ENCODE results near the gene B4GALNT3.

B4GALNT3 gene

GRCh38 chr12:578748-579419 lies 119.1 kb downstream of the B4GALNT3 start:
- DNase-seq: no peak

DNA sequence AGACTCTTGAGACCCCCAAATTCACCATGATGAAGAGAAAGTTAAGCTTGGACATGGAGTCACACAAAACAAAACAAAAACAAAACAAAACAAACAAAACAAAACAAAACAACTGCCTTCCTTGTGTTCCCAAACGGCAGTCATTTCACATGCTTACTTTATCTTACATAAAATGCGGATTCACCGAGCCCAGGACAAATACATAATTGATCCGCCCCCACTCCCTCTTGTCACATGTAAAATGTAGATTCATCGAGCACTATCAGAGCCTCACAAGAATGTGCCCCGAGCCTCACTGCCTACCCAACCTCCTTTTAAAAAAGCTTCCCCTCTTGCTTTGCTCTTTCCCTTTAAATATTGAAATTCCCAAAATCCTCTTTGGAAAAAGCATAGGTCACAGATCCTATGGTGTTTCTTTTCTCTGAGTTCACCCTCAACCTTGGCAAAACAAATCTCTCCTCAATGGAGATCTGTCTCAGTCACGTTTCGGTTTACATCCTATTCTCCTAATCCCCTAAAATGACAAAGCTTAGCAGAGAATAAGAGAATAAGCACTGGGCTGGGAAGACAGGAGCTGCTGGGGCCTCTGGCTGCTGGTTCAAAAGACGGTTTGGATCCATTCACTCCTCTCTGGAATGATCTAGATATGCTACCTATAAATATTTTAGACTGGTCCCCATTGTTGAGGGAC lies 119.8 kb downstream of the B4GALNT3 start:
- DNase-seq: no peak

DNA sequence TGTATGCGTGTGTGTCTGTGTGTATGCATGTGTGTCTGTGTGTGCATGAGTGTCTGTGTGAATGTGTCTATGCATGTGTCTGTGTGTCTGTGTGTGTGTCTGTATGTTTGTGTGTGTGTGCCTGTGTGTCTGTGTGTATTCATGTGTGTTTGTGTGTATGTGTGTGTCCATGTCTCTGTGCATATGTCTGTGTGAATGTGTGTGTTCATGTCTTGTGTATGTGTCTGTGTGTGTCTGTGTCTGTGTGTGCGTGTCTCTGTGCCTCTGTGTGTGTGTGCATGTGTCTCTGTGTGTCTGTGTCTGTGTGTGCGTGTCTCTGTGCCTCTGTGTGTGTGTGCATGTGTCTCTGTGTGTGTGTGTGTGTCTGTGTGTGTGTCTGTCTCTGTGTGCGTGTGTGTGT lies 121.1 kb downstream of the B4GALNT3 start:
- no peak for DNase-seq

GRCh38 chr12:581321-581720 lies 121.6 kb downstream of the B4GALNT3 start:
- DNase-seq: no peak

DNA sequence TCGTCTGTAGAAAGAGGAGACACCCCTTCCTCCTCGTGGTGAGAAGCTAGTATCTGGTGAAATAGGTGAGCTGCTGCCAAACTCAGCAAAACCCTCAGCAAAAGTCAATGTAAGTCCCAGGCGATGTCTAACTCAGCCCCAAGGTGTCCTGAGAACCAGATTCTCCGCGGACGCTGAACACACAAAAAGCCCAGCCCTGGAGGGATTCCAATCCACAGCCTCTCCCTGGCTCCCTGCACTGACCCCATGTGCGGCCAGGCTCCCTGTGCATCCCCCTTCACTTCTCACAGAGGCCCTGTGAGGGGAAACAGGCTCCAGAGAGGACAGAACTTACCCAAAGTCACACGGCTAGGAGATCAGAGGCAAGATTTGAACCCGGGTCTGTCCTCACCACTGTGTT lies 122.0 kb downstream of the B4GALNT3 start:
- no peak for DNase-seq

DNA sequence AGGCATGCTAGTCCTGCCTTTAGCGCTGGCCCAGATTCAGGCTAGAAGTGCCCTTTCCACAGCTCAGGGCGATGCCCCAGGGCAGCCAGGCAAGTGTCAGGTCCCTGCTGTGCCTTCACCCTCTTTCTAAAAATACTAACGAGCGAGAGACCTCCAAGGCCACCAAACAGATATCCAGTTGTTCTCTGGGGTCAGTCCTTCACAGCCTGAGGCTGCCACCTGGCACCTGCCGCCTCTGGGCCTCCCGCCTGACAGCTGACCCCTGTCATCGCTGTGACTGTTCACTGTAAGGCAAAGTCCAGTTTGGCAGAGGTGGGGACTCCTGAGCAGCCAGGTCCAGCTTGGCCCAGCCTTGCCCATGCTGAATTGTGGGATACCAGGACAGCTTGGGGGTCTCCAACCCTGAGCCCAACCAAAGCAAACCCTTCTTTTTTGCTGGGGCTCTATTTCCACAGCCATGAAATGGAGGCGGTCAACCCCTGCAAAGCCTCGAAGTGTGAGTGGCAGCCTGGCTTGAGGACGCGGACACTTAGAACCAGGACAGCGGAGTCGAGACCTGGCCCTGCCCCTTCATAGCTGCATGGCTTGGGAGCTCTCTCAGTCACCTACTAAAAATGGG lies 123.6 kb downstream of the B4GALNT3 start:
- no peak for DNase-seq

DNA sequence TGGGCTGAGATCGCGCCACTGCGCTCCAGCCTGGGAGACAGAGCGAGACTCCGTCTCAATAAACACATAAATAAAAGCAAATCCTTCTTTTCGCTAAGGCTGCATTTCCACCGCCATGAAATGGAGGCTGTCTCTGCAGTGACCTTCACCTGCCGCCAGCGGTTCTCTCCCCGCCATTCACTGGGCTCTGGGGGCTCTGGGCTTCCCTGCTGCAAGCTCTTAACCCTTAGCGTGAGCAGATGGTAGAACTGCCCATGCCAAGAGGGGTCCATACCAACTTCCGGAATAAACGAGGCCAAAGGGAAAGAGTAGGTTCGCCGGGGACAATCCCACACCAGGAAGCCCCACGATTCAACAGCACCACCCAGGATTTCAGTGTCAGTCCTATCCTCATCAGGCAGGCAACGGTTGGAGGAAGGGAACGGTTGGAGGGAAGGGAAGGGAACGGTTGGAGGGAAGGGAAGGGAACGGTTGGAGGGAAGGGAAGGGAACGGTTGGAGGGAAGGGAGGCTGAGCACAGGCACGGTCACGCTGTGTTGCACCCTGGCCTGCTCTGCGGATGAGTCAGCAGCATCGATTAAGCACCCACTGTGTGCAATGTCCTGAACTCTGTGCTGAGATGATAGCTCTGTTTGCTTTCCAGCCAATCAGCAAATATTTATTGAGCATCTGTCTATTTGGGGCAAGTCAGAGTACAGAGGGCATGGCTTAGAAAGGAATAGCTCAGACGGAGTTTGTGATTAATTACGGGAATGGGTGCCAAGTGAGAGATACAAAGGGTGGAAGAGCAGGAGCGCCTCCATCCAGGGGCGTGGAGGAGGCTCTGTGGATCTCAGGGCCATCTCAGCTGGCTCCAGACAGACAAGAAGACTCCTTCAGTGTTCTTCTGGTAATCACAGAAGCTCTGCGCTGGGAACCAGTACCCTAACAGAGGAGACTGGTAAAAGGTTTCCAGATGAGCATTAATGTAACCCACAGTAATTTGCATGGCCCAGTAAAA lies 125.6 kb downstream of the B4GALNT3 start:
- DNase-seq: no peak

DNA sequence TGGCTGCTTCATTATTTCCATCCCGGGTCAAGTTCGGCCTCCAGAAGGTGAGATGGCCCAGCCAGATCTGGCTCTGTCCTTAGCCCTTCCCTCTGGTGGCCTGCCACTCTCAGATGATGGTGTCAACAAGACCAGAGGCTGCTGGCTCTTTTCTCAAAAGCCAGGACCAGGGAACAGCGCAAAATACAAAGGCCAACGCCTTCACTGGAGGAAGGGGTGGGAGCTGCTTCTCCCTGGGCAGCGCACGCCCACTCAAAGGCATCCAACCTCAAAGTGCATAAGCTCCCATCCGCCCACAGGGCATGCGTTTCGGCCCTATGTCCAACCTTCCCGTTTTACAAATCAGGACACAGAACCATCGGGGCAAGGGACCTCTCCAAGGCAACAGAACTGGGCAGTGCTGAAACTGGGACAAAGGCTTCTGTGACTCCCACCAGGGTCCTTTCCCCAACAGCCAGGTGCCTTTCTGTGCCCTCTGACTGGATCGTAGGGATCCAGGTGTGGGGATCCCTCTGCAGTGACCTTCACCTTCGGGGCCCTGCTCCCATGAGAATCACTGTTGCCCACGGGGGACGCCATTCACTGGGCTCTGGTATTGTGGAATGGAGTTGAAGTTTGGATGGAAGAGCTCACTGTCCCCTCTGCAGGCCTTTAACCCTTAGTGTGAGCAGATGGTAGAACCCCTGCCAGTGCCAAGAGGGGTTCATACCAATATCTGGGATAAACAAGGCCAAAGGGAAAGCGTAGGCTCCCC lies 126.8 kb downstream of the B4GALNT3 start:
- no peak for DNase-seq

DNA sequence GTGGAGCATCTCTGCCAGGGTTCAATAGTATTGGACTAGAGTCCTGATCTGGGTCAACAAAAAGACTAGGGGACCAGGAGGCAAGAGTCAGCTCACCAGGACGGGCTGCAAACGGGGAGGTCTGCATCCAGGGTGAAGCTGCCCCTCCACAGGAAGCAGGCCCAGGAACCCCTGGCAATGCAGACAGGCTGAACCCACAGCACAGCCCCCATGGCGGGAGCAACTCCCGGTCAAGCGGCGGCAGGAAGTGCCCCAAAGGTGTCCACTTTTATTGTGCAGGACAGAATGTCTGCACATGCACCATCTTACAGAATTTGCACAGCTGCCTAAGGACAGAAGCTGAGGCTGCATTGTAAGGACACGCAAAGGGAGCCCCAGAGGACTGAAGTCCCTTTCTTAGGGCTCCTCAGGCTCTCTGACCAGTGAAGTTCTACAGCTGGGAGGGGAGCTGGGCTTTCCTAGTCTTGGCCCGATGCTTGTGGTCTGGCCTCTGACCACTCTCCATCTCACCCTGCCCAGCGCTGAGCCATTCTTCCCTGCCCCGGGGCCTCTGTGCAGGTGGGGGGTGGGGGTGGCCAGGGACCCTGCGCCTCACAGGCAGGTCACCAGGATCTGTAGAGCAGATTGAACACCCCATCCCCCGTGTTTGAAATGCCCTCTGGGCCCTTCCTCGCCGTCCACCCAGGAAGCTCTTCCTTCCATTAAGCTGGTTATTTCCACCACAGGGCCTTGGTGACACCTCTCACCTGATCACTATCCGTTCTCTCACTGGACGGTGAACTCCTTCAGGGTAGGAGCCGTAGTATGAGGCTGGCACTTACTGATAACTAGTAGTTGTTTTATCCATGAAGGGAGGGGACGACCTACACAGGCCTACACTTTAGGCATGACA lies 127.6 kb downstream of the B4GALNT3 start:
- no peak for DNase-seq

GRCh38 chr12:588024-588322 lies 128.2 kb downstream of the B4GALNT3 start:
- no peak for DNase-seq

GRCh38 chr12:588646-589045 lies 128.9 kb downstream of the B4GALNT3 start:
- no peak for DNase-seq

GRCh38 chr12:590206-590750 lies 130.5 kb downstream of the B4GALNT3 start:
- DNase-seq: no peak

DNA sequence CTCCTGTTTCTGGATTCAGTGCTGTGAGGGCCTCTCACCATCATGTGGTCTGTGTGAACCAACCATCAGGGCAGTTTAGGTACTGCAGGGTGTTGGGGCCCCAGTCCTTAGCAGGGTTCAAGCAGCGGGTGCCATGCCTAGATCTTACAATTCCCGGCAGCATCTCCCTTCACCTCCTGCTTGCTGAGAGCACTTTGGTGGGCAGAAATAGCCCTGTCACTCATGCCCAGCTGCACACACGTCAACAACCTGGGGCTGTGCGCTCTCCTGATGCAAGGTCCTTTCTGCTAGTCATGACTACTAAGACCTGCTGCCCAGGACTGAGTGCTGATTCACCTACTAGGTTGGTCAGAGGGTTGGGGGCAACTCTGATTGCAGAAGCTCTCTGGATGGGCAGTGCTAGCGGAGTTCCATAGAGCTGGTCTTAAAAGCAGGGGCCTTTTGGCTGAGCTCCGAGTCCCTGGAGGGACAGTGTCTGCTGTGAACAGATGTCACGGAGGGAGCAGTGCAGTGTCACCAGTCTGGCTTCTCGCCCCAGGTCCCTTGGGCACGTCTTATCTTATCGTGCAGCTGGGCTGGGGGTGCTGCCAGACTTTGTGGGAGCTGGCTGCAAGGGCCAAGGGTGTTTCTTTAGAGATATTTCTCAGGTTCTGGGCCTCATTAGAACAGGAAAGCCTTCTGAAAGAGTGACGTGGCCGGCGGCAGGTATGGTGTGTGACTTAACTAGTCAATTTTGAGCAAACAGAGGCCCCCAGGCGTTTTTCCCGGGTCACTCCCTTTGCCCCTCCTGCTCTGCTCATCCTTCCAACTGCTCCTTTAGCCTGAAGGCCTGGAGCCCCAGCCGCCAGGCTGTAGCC lies 131.7 kb downstream of the B4GALNT3 start:
- peak in 1 of 2 donors; percentile 70 for DNase-seq

DNA sequence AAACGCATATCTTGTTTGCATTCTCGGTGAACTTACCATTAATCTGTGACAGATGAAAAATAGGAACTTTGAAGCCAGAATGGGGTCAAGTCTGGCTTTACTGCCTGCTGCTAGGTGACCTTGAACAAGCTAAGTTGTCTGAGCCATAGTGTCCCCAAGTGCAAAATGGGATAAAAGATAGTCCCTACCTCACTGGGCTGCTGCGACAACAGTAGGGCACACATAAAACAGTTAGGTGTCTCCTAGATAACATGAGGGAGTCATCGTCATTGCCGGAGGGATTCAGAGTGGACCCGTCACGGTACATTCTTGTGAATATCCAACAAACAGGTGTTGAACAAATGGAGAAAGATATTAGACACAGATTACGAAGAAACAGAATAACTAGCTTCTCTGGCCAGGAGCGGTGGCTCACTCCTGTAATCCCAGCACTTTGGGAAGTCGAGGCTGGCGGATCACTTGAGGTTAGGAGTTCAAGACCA lies 132.3 kb downstream of the B4GALNT3 start:
- DNase-seq: no peak

DNA sequence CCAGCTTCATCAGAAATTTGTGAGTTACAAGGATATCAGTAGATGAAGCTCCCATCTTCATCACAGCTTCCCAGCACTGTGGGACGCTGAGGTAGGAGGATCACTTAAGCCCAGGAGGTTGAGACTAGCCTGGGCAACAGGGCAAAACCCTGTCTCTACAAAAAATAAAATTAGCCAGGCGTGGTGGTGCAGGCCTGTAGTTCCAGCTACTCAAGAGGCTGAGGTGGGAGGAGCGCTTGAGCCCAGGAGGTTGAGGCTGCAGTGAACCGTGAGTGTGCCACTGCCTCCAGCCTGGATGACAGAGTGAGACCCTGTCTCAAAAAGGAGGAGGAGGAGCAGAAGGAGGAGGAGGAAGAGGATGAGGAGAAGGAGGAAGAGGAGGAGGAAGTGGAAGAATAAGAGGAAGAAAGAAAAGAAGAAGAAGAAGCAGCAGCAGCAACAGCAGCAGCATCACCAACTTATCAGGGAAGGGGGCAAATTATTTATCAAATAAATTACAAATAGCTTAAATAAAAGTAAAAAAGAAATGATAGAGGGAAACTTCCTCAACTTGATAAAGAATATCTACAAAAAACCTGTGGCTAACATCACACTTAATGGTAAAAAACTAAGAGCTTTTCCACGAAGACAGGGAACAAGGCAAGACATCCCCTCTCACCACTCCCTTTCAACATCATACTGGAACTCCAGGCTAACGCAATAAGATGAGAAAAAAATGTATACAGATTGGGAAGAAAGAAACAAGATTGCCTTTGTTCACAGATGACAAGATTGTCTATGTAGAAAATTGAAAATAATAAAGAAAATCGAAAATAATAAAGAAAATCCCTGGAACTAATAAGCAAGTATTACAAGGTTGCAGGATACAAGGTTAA lies 133.9 kb downstream of the B4GALNT3 start:
- no peak for DNase-seq

DNA sequence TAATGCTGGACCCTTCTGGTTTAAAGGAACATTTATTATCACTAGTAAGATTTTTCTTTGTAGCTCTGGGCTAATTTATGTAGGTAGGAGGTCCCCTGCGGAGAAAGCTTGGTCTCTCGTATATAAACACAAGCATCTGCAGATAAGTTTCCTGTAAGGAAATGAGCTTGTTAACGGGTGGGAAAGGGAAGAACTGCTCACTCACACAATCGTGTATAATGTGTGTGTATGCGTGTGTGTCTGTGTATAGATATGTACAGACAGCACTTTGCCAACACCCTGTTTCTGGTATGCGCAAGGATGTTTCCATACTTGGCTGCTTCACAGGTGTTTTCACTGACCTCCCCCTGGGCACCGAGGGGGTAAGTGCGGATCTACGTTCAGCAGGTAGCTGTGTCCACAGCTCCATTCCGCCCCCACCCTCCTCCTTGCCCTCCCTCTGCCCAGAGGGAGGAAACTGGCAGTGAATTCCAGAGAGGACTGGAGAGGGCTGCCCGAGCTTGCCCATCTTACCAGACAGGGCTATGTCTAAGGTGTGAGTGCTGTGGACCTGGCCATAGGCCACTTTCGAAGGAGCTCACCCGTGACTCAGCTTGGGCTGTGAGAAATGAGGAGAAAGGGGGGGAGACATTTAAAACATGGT lies 138.3 kb downstream of the B4GALNT3 start:
- peak in 1 of 2 donors; percentile 42 for DNase-seq

GRCh38 chr12:599756-600155 lies 140.0 kb downstream of the B4GALNT3 start:
- DNase-seq: no peak

- DNase-seq: no peak
Observed at GRCh38 chr12:601976-602699, 142.4 kb downstream of the B4GALNT3 start.

All from bone marrow (tissue), 2 donors.